Activated CD8-positive, alpha-beta memory T cell treated with anti-CD3 and anti-CD28 coated beads for 4 hours (primary cell): Measurements from ENCODE around the gene APBB2.
"Not testable (repeated sequence)": the region's sequence is repeated elsewhere in the genome, so short reads cannot be mapped to it uniquely, and the experiment has no call there.

ENCODE experiments used
- DNase-seq, 2 donors: peaks; one replicate each; pipeline ENCODE4 v3.0.0-alpha.2; 2020; ENCODE audit warnings: low read depth in 2 of 2

The APBB2 gene

GRCh38 chr4:40908297-40908696, 306.0 kb downstream of the APBB2 start:
- no peak for DNase-seq

- no peak for DNase-seq
Observed at GRCh38 chr4:40905414-40905813, 308.9 kb downstream of the APBB2 start.

- DNase-seq = not testable (repeated sequence)
Observed at GRCh38 chr4:40900531-40900930, 313.8 kb downstream of the APBB2 start.

- DNase-seq = peak; percentile 20 to 23
Observed at GRCh38 chr4:40897557-40898203, 316.7 kb downstream of the APBB2 start.

GRCh38 chr4:40890764-40891163, 323.6 kb downstream of the APBB2 start:
- DNase-seq = no peak

- DNase-seq = no peak
Observed at GRCh38 chr4:40890199-40890598, 324.1 kb downstream of the APBB2 start.

- no peak for DNase-seq
Observed at GRCh38 chr4:40888933-40889332, 325.4 kb downstream of the APBB2 start.

- no peak for DNase-seq
Observed at GRCh38 chr4:40887764-40888131, 326.6 kb downstream of the APBB2 start.

- no peak for DNase-seq
Observed at GRCh38 chr4:40886931-40887763, 327.2 kb downstream of the APBB2 start.

GRCh38 chr4:40881851-40882250, 332.5 kb downstream of the APBB2 start:
- no peak for DNase-seq

- DNase-seq = no peak
Observed at GRCh38 chr4:40881096-40881495, 333.2 kb downstream of the APBB2 start.

- DNase-seq = no peak
Observed at GRCh38 chr4:40878548-40879055, 335.7 kb downstream of the APBB2 start.

- no peak for DNase-seq
Observed at GRCh38 chr4:40877081-40877480, 337.3 kb downstream of the APBB2 start.

GRCh38 chr4:40875507-40876150, 338.7 kb downstream of the APBB2 start:
- no peak for DNase-seq

- no peak for DNase-seq
Observed at GRCh38 chr4:40874901-40875300, 339.4 kb downstream of the APBB2 start.

- no peak for DNase-seq
Observed at GRCh38 chr4:40874331-40874730, 340.0 kb downstream of the APBB2 start.

GRCh38 chr4:40871695-40872250, 342.6 kb downstream of the APBB2 start:
- no peak for DNase-seq

- DNase-seq = no peak
Observed at GRCh38 chr4:40870150-40870549, 344.2 kb downstream of the APBB2 start.

- no peak for DNase-seq
Observed at GRCh38 chr4:40865696-40866095, 348.6 kb downstream of the APBB2 start.

- DNase-seq = no peak
Observed at GRCh38 chr4:40864531-40864930, 349.8 kb downstream of the APBB2 start.

GRCh38 chr4:40858962-40859361, 355.4 kb downstream of the APBB2 start:
- no peak for DNase-seq

GRCh38 chr4:40857956-40858355, 356.4 kb downstream of the APBB2 start:
- DNase-seq = no peak
